Activated B cell treated with CpG ODN at 0.5 μM for 24 hours (primary cell): Measurements from ENCODE around the gene C2CD3. TPM values are rescaled to one million over a fixed set of nuclear protein-coding genes. Genes with fewer than 3 reads are reported as not detected.
"Not testable (repeated sequence)": the region's sequence is repeated elsewhere in the genome, so short reads cannot be mapped to it uniquely, and the experiment has no call there.

Experiments used
- ATAC-seq: fragments of 200-7000 bp; cut with Tn5 transposase; one replicate; pipeline ENCODE4 v1.10.0; 2021; ENCODE audit warnings: low read depth, mild to moderate bottlenecking, moderate library complexity
- CTCF ChIA-PET: fragments of 350-600 bp; sonication (Branson Sonifier 250); formaldehyde crosslinking; loops from one replicate; lab custom pipeline; 2021; ENCODE audit warnings: antibody characterized with exemption; lab: Charles Lee
- POLR2A ChIA-PET: fragments of 350-600 bp; sonication (Branson Sonifier 250); formaldehyde crosslinking; loops from one replicate; lab custom pipeline; 2021; ENCODE audit warnings: antibody characterized with exemption; lab: Charles Lee
- DNase-seq: peaks from one replicate; pipeline ENCODE4 v3.0.0; 2022
- H3K27ac Mint-ChIP-seq: one replicate; pipeline ENCODE4 v1.8.0; 2020; ENCODE audit warnings: mixed read lengths
- H3K27me3 Mint-ChIP-seq: one replicate; pipeline ENCODE4 v1.8.0; 2021; ENCODE audit warnings: mixed read lengths
- H3K36me3 Mint-ChIP-seq: one replicate; pipeline ENCODE4 v1.8.0; 2021; ENCODE audit warnings: low read depth, mixed read lengths
- H3K4me1 Mint-ChIP-seq: one replicate; pipeline ENCODE4 v1.8.0; 2021; ENCODE audit warnings: mixed read lengths
- H3K4me3 Mint-ChIP-seq: one replicate; pipeline ENCODE4 v1.8.0; 2020; ENCODE audit warnings: mild to moderate bottlenecking, mixed read lengths
- H3K9me3 Mint-ChIP-seq: one replicate; pipeline ENCODE4 v1.8.0; 2020; ENCODE audit warnings: mixed read lengths
- intact Hi-C: fragments of 100-400 bp; cut with micrococcal nuclease; formaldehyde crosslinking; loops from one replicate; pipeline ENCODE4 v1.15.1; 2024
- total RNA-seq: library from RNA; stranded (reverse); gene quantifications from 2 replicates; pipeline ENCODE4 v1.2.3, GENCODE V29; 2022
- TF ChIP-seq, protein P1 (sequence below): fragments of 200-600 bp; IDR thresholded peaks from one replicate; pipeline ENCODE4 v1.8.0; 2022; ENCODE audit warnings: antibody characterized with exemption, mild to moderate bottlenecking

The C2CD3 gene
- total RNA-seq, 1 donor from 2014 or later, result 50.3 TPM

DNA sequence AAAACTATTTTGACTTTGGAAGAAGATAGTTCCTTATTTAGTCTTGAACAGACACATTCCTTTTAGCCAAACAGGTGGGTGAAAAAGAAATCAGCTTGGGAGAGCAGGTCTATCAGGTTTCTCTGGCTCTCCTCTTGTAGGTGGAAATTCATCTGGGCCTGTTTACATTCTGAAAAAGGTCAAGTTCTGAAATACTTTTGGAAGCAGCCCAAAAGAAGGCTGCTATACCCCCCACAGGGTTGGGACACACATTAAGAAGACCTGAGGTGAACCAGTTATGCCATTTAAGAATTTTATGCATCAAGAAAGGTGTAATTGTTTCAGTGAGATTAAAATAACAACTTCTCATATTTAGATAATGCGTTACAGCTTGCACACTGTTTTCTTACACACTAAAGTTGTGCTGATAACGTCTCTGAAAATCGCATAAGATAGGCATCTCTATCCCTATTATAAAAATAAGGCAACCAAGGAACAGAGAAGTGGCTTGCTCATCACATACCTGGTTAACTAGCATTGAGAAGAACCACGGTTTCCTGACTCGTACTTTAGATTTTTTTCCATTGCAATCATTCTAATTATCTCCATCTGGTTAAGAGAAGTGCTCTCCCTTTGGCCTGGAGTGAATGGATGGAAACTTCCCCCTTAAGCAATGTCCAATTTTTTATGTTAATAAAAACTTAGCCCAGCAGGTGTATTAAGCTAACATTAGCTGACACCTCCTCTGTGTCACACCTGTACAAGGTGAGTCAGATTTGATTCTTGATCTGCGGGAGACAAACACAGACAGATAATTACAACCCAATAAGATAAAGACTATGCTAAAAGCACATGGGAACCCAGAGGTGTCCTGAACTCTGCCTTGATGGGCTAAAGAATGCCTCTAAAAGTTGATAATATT is 101.4 kb downstream of the C2CD3 start:
- intact Hi-C loops, result no loop called here
- peaks cover 2% of the 10 kb centered on the region for H3K4me1 Mint-ChIP-seq
- no peaks in the 10 kb centered on the region for H3K27me3 Mint-ChIP-seq
- DNase-seq, result no peak
- ChIA-PET POLR2A (no interaction called here), CTCF (no interaction called here)
- TF ChIP-seq, protein P1, sequence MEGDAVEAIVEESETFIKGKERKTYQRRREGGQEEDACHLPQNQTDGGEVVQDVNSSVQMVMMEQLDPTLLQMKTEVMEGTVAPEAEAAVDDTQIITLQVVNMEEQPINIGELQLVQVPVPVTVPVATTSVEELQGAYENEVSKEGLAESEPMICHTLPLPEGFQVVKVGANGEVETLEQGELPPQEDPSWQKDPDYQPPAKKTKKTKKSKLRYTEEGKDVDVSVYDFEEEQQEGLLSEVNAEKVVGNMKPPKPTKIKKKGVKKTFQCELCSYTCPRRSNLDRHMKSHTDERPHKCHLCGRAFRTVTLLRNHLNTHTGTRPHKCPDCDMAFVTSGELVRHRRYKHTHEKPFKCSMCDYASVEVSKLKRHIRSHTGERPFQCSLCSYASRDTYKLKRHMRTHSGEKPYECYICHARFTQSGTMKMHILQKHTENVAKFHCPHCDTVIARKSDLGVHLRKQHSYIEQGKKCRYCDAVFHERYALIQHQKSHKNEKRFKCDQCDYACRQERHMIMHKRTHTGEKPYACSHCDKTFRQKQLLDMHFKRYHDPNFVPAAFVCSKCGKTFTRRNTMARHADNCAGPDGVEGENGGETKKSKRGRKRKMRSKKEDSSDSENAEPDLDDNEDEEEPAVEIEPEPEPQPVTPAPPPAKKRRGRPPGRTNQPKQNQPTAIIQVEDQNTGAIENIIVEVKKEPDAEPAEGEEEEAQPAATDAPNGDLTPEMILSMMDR, result no peak
- no peak overlapping the region for H3K4me3 Mint-ChIP-seq
- ATAC-seq, result no peak
- no peak overlapping the region for H3K27ac Mint-ChIP-seq
- H3K9me3 Mint-ChIP-seq, result no peaks in the 10 kb centered on the region
- H3K36me3 Mint-ChIP-seq, result peaks cover 54% of the 10 kb centered on the region

DNA sequence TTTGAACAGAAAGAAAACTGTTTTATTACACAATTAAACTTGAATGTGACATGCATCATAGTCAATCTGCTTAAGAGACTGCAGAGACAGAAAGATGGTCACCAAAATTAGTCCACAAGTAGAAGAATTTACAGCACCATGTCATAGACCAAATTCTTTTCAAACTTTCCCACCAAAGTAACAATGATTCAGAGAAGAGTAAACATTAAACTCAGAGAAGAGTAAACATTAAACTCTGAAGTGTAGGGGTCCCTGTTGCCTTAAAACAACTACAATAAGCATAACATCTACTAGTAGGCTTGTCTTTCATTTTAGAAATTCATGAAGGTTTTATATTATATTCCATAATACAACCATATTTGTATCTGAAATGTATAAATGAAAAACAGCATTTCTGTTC is 104.1 kb downstream of the C2CD3 start:
- Mint-ChIP-seq H3K4me1 (peaks cover 16% of the 10 kb centered on the region), H3K36me3 (peaks cover 36% of the 10 kb centered on the region)
- DNase-seq, H3K27me3 Mint-ChIP-seq, intact Hi-C loops, CTCF ChIA-PET, POLR2A ChIA-PET, H3K4me3 Mint-ChIP-seq, H3K27ac Mint-ChIP-seq, ATAC-seq, H3K9me3 Mint-ChIP-seq: not testable (repeated sequence)

DNA sequence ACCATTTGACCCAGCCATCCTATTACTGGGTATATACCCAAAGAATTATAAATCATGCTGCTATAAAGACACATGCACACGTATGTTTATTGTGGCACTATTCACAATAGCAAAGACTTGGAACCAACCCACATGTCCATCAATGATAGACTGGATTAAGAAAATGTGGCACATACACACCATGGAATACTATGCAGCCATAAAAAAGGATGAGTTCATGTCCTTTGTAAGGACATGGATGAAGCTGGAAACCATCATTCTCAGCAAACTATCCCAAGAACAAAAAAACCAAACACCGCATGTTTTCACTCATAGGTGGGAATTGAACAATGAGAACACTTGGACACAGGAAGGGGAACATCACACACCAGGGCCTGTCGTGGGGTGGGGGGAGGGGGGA is 105.3 kb downstream of the C2CD3 start:
- H3K27ac Mint-ChIP-seq, H3K4me3 Mint-ChIP-seq, ATAC-seq, DNase-seq, POLR2A ChIA-PET, CTCF ChIA-PET, intact Hi-C loops, H3K9me3 Mint-ChIP-seq, H3K27me3 Mint-ChIP-seq: not testable (repeated sequence)
- Mint-ChIP-seq H3K4me1 (peaks cover 16% of the 10 kb centered on the region), H3K36me3 (peaks cover 36% of the 10 kb centered on the region)

DNA sequence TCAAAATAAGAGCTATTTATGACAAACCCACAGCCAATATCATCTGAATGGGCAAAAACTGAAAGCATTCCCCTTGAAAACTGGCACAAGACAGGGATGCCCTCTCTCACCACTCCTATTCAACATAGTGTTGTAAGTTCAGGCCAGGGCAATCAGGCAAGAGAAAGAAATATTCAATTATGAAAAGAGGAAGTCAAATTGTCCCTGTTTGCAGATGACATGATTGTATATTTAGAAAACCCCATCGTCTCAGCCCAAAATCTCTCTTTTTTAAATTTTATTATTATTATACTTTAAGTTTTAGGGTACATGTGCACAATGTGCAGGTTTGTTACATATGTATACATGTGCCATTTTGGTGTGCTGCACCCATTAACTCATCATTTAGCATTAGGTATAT is 107.2 kb downstream of the C2CD3 start:
- H3K27me3 Mint-ChIP-seq, H3K4me3 Mint-ChIP-seq, DNase-seq, H3K9me3 Mint-ChIP-seq, intact Hi-C loops, ATAC-seq, POLR2A ChIA-PET, H3K27ac Mint-ChIP-seq, CTCF ChIA-PET: not testable (repeated sequence)
- H3K4me1 Mint-ChIP-seq, result peaks cover 16% of the 10 kb centered on the region
- peaks cover 32% of the 10 kb centered on the region for H3K36me3 Mint-ChIP-seq

DNA sequence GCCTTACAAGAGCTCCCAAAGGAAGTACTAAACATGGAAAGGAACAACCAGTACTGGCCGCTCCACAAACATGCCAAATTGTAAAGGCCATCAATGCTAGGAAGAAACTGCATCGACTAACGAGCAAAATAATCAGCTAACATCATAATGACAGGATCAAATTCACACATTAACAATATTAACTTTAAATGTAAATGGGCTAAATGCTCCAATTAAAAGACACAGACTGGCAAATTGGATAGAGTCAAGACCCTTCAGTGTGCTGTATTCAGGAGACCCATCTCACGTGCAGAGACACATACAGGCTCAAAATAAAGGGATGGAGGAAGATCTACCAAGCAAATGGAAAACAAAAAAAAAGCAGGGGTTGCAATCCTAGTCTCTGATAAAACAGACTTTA is 109.2 kb downstream of the C2CD3 start:
- CTCF ChIA-PET, H3K27me3 Mint-ChIP-seq, intact Hi-C loops, DNase-seq, H3K9me3 Mint-ChIP-seq, POLR2A ChIA-PET, H3K4me3 Mint-ChIP-seq, H3K27ac Mint-ChIP-seq, ATAC-seq: not testable (repeated sequence)
- Mint-ChIP-seq H3K4me1 (peaks cover 16% of the 10 kb centered on the region), H3K36me3 (peaks cover 34% of the 10 kb centered on the region)

DNA sequence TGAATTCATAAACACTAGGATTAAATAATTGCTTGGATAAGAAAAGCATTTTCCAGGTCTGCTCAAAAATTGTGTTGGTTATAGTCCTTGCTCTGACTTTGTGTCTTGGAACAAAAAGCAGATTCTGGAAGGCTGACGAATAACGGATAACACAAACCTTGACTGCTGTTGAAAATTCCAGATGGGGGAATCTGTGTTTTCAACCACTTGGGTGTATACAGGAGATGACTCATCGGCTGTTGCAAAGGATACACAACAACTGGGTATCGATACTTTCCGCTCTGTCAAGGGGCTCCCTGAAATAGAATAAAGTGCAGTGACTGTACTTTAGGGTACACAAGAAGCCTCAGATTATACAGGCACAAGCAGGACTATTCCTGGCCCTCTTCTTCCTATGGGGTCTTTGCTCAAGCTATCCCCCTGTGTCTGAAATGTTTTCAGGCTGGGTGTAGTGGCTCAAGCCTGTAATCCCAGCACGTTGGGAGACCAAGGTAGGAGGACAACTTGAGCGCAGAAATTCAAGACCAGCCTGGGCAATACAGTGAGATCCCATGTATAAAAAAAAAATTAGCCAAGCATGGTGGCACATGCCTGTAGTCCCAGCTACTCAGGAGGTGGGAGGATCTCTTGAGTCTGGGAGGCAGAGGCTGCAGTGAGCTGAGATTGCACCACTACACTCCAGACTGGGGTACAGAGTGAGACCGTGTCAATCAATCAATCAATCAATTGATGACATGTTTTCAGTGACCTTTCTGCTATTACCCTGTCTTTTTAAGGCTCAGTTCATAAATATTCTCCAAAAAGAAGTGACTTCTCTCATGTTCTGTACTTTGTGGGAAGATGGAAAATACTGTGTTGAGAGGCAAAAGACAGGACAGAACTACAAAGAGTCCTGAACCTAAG is 113.3 kb downstream of the C2CD3 start:
- ChIA-PET CTCF (no interaction called here), POLR2A (no interaction called here)
- ATAC-seq, result no peak
- Mint-ChIP-seq H3K27me3 (no peaks in the 10 kb centered on the region), H3K27ac (no peak overlapping the region), H3K4me1 (peaks cover under 1% of the 10 kb centered on the region), H3K9me3 (no peaks in the 10 kb centered on the region), H3K4me3 (no peak overlapping the region), H3K36me3 (peaks cover 56% of the 10 kb centered on the region)
- DNase-seq, result no peak
- TF ChIP-seq, protein P1, result no peak
- intact Hi-C loops, result no loop called here
